Activated CD4-positive, CD25-positive, alpha-beta regulatory T cell treated with anti-CD3 and anti-CD28 coated beads, Interleukin-2, amount 50 U/mL, for 72 hours (primary cell): ENCODE data around the gene MCTP2.

Experiments
- DNase-seq: peaks from one replicate; pipeline ENCODE4 v3.0.0; 2021

The MCTP2 gene

DNA sequence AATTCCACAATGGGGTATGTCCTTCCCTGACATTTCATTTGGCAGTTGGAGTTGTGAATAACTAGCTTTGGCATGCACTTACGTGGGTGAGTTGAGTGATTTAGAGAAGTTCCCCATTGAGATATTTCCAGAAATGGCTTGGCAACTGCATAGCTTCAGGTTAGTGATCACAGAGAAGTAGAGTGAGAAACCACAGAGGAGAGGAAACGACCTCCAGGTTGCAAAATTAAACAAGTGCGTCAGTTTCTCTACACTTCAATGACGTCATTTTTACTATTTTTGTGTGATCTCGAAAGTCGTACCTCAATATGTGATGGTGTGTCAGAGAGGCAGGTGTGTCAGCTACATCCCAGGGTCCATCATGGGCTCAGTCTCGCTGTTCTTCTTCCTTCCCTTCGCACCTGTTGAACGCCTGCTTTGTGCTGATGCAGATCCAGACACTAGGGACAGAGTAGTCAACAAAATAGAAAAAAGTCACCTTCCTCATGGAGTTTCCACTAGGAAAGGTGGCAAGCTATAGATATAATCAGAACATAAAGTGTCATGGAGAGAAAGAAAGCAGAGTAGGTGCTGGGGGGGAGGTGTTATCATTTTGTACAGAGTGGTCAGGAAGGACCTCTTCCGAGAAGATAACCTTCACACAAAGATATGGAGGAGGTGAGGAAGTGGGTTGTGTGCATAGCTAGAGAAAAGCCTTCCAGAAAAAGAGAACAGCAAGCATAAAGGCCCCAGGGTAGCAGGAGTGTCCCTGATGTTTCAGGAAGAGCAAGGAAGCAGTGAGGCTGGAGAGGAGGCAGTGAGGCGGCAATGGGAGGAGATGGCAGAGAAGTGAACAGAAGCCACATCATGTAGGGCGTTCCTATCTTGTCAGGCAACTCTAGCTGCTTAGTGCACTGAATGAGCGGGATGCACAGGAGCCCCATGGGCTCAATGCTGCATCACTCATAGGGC is 75.6 kb downstream of the MCTP2 start:
- DNase-seq, result no peak

GRCh38 chr15:94312946-94313345 is 81.6 kb downstream of the MCTP2 start:
- DNase-seq, result no peak

GRCh38 chr15:94314639-94315038 is 83.3 kb downstream of the MCTP2 start:
- DNase-seq, result no peak

- DNase-seq, result no peak
Measured at GRCh38 chr15:94317211-94317610, 85.8 kb downstream of the MCTP2 start.

- no peak for DNase-seq
Measured at GRCh38 chr15:94322141-94322540, 90.8 kb downstream of the MCTP2 start.

DNA sequence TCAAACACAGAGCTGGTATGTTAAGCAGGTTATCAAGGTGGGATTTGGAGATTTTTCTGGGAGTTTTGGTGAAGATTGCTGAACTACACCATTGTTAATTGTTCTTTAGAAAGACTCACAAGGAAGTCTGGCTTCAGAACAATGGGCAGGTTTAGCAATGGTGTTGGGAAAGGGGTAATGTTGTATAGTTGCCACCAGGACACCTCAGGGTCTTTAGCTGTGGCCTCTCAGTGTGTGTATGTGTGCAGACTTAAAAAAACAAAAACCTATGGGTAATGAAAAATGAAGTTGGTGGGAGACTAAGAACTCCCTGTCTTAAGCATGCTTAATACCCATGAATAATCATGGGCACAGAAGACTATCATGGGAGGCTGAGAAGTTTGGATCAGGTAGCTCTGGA is 91.7 kb downstream of the MCTP2 start:
- DNase-seq, result no peak

- peak; percentile 56 for DNase-seq
Measured at GRCh38 chr15:94324117-94324826, 92.9 kb downstream of the MCTP2 start.

GRCh38 chr15:94324835-94325767 is 93.7 kb downstream of the MCTP2 start:
- DNase-seq, result no peak

GRCh38 chr15:94327356-94327936 is 96.1 kb downstream of the MCTP2 start:
- DNase-seq, result no peak

- DNase-seq, result no peak
Measured at GRCh38 chr15:94331731-94332130, 100.4 kb downstream of the MCTP2 start.

GRCh38 chr15:94335616-94336015 is 104.3 kb downstream of the MCTP2 start:
- no peak for DNase-seq

DNA sequence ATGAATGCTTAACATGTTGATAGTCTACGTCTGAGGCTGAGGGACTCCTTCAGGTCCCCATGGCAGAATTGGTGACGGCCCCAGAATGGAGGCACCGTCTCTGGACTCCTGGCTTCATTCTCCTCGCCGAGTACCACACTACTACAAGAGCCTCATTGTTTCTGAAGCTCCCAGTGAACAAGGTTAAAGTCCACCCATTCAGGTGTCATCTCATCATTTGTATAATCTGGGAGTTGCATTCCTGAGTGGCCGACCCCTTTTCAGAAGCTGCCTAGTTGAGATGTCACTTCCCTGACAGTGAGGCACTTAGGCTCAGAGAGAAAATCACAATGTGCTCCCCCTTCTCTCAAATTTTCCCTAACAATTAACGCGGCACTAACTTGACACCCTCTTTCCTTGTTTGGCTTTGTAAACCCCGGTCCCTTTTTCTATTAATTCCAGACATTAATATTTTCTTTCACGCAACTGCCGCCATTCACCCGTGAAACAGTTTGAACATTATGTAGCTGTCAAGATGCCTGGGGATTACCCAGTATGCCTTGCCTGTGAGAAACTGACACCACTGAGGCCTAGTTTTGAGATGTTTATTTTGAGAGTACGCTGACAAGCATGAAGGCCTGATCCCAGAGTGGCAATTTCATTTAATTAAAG is 105.6 kb downstream of the MCTP2 start:
- no peak for DNase-seq

DNA sequence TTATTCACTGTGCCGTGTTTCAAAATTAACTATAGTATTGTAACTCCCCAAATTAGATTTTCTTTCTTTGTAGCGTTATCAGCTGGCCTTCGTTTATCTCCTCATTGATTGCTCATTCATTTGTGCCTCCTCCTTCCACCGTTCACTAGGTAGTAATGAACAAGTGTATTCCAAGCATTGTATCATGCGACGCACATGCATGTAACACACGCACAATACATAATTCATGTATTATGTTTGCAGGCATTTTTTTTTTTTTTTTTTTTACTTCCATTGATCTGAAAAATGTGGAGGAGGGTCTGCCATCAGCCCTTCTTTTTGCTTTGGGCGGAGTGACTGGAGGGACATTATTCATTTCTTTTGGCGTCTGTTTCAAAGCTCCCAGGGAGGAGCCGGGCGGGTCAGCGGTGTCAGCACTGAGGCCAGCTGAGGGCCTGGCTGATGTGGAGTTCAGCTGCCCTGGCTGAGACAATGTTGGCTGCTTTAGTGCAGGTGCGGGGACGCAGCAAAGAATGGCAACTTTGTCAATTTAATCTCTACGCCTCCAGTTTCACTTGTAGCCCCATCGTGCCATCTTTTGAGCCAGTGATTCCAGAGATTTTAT is 107.0 kb downstream of the MCTP2 start:
- no peak for DNase-seq

DNA sequence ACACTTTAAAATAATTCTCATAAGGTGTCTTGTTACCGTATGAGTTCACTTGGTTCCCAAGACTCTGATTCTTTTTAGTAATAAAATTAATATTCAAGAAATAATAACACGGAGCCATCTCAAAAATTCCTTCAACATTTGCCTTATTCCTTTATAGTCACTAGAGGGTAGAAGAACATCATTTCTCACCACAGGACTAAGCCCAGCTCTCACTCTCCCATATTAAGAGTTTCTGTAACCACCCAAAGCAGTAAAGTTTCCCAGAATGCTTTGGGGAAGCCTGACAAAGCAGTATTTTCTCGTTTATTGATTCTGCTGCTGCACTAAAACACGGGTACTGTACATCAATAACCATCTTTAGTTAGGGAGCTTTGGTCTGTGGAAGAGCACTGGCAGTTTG is 114.9 kb downstream of the MCTP2 start:
- no peak for DNase-seq

DNA sequence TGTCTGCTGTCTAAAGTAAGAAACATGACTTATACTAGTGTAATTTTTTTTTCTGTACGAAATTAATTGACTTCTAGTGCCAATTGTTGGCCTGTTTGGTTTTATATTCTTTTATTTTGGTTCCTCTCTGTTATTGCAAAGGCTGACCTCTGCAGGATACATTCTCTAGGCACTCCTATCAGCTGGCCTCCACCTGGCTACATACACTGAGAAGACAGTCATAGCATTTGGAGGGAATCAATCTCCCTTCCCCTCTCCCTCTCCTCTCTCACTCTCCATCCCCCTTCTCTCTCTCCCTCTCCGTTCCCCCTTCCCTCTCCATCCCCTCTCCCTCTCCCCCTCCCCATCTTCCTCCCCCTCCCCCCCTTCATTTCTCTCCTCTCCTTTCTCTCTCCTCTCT is 116.7 kb downstream of the MCTP2 start:
- no peak for DNase-seq

DNA sequence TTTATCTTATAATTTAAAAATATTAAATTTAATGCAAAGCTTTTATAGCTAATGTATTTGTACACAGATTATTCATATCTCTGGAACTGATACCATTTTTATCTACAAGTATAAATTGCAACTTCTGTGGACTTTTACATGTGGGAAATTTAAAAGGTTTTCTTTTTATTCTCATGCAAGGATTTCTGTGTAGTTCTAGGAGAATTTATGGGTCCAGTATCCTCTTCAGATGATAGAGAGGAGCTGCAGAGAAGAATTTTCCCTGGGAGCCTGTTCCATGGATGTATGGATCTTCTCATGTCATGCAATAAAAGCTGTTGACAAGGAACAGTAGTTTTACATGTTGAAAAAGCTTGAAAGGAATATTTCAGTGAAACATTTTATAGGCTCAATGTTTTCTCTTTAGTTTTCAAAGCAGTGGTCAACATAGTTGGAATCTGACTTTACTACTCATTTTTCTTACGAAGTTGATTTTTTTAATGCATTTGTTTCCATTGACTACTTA is 119.7 kb downstream of the MCTP2 start:
- no peak for DNase-seq

- no peak for DNase-seq
Measured at GRCh38 chr15:94352636-94353487, 121.5 kb downstream of the MCTP2 start.

DNA sequence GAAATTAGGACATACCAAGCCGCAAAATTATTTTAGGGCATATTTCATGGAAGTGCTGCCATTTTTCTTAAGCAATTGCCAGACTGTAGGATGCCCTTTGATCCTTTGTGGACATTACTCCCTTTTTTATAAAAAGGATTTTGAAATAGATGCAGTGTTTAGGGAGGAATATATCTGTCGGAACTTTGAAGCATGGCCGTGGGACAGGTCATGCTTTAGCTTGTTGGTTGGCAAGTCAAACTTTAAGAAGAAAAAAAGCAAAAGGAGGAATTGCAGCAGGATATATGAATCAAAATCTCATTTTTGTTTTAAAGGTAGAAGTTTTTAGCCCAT is 122.1 kb downstream of the MCTP2 start:
- DNase-seq, result no peak

DNA sequence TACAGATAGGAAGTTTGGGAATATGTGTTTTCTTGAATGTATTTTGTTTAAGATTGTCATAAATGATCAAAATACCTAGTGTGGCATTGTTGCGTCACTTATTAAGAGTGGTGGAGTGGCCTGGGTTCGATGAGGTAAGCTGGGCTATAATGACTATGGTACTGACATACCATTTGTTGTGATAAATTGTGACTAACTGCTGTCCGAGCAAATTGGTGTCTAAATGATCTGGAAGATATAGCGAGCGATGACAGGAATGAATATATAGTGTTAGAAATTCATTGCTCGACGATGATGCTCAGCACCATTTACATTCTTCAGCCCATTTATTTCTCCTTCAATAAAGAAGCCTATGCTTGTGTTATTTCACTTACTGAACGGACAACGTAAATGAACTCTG is 123.3 kb downstream of the MCTP2 start:
- no peak for DNase-seq

DNA sequence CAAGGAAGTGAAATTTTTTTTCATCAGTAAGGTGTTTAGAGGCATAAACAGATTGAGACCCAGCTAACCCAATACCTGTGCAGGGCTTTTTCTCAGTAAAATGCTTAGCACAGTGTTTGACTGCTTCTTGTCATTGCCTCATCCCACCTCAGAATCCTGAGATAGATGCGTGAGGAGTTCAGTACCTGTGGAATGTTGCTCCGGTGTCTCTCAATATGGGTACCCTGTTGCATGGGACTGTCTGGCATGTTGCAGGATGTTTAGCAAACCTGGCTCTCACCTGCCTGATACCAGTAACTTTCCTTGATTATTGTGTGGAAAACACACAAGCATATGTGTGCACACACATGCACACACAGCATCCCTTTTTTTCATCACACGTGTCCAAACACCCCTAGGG is 128.4 kb downstream of the MCTP2 start:
- DNase-seq, result no peak

DNA sequence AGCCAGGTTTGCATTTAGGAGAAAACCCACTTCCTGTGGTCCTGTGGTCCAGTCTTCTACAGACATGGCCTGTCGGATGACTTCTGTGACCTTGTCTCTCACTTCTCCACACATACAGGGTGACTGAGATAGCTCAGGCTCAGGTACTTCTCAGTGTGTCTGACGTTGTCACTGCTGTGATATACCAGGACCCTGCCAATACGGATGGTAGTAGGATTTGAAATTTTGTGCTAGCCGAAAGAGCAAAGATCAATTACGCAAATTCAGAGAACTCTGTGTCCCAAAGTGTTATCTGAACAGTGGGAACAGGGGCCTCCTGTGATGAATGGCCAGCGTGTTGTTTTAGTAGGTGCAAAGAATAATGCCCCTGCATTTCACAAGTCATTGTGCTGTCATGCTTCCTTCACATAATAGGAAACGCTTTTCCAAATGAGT is 128.9 kb downstream of the MCTP2 start:
- DNase-seq, result no peak
